C4-2B (cell line): Measurements from ENCODE around the gene HAPLN1.

Source experiments
- CTCF ChIP-seq: fragments of 450-650 bp; conservative IDR thresholded peaks from 2 replicates; pipeline ENCODE4 v1.5.1; 2017; ENCODE audit warnings: mild to moderate bottlenecking
- ZFX ChIP-seq: fragments of 450-650 bp; IDR thresholded peaks from 2 replicates; pipeline ENCODE4 v1.6.1; 2017

- no peak for TF ChIP-seq CTCF
- TF ChIP-seq ZFX, result no peak
Observed at GRCh38 chr5:83709973-83710372, 10.7 kb downstream of the HAPLN1 start.
